A673 (cell line): ENCODE results near the gene MYORG.

Source experiments
- CTCF ChIP-seq: fragments of 300-800, 200-600 bp; sonication (generic); conservative IDR thresholded peaks from 2 replicates; pipeline ENCODE4 v1.5.1; 2017; ENCODE audit warnings: low read depth, mild to moderate bottlenecking, antibody characterized with exemption, low read length, moderate library complexity, mixed read lengths
- EZH2 ChIP-seq: fragments of 200-600 bp; sonication (generic); IDR thresholded peaks from 2 replicates; pipeline ENCODE4 v1.6.1; 2017; ENCODE audit warnings: borderline replicate concordance, low read depth, mild to moderate bottlenecking, mixed read lengths, antibody characterized with exemption, low read length; ENCODE audit not compliant: poor library complexity, severe bottlenecking

GRCh38 chr9:34386656-34387055 lies 10.0 kb upstream of the MYORG start:
- TF ChIP-seq EZH2: no peak
- TF ChIP-seq CTCF: no peak
